ENCODE results near the gene EEF1A2.

GRCh38 chr20:63498960-63499337 lies at the start of gene EEF1A2:
- TF ChIP-seq, protein P1, sequence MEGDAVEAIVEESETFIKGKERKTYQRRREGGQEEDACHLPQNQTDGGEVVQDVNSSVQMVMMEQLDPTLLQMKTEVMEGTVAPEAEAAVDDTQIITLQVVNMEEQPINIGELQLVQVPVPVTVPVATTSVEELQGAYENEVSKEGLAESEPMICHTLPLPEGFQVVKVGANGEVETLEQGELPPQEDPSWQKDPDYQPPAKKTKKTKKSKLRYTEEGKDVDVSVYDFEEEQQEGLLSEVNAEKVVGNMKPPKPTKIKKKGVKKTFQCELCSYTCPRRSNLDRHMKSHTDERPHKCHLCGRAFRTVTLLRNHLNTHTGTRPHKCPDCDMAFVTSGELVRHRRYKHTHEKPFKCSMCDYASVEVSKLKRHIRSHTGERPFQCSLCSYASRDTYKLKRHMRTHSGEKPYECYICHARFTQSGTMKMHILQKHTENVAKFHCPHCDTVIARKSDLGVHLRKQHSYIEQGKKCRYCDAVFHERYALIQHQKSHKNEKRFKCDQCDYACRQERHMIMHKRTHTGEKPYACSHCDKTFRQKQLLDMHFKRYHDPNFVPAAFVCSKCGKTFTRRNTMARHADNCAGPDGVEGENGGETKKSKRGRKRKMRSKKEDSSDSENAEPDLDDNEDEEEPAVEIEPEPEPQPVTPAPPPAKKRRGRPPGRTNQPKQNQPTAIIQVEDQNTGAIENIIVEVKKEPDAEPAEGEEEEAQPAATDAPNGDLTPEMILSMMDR (IDR thresholded peaks at IDR 0.05) = no peak
- no peak for TF ChIP-seq POLR2A (IDR thresholded peaks at IDR 0.05)

Data from right lobe of liver (tissue), 4 donors.